ENCODE results near the gene GSTO2.
"Not testable (repeated sequence)": the region's sequence is repeated elsewhere in the genome, so short reads cannot be mapped to it uniquely, and the experiment has no call there.

The GSTO2 gene

DNA sequence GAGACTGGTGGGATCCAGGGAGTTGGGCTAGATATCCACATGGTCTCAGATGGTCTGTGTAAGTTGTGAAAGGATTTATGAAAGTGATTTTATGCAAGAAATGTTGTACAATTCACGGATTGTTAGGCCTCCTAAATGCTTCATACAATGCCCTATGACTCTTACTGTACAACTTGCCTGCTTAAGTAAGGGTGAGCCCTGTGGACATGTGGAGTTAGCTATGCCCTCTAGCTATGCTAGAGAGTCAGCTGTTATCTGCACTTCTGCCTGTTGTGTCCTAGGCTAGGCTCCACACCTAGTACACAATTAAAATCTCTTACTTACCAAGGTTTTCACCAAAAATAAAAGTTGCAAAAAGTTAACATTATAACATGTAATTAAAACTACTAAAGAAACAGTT, 35.2 kb upstream of the GSTO2 start:
- TF ChIP-seq, protein P1, sequence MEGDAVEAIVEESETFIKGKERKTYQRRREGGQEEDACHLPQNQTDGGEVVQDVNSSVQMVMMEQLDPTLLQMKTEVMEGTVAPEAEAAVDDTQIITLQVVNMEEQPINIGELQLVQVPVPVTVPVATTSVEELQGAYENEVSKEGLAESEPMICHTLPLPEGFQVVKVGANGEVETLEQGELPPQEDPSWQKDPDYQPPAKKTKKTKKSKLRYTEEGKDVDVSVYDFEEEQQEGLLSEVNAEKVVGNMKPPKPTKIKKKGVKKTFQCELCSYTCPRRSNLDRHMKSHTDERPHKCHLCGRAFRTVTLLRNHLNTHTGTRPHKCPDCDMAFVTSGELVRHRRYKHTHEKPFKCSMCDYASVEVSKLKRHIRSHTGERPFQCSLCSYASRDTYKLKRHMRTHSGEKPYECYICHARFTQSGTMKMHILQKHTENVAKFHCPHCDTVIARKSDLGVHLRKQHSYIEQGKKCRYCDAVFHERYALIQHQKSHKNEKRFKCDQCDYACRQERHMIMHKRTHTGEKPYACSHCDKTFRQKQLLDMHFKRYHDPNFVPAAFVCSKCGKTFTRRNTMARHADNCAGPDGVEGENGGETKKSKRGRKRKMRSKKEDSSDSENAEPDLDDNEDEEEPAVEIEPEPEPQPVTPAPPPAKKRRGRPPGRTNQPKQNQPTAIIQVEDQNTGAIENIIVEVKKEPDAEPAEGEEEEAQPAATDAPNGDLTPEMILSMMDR (IDR thresholded peaks at IDR 0.05; ENCODE audit: control insufficient read depth, insufficient read depth, low read depth, low read length, missing control alignments) = no peak
- no peak overlapping the region for H3K4me3 ChIP-seq (ENCODE audit: control insufficient read depth, low read depth, low read length)
- no peak for DNase-seq (ENCODE audit: low read depth)

DNA sequence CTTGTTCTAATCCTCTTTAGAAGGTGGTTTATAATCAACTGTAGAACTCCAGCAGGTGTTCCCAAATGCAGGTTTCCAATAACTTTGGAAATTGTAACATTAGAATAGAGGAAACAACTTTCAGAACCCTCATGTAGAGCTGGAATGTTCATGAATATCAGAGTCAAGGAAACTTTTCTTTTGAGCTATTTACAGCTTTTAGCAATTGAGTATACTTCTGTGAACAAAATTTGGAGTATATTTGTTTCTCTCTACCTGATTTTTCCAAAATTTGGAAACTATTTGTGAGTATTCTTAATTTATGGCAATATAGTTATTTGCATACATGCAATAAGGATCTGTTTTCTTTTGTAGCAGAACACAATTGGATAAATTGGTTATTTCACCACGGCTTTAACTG, 34.0 kb upstream of the GSTO2 start:
- TF ChIP-seq, protein P1 (IDR thresholded peaks at IDR 0.05; ENCODE audit: control insufficient read depth, insufficient read depth, low read depth, low read length, missing control alignments) = no peak
- DNase-seq (ENCODE audit: low read depth) = no peak
- no peak overlapping the region for H3K4me3 ChIP-seq (ENCODE audit: control insufficient read depth, low read depth, low read length)

DNA sequence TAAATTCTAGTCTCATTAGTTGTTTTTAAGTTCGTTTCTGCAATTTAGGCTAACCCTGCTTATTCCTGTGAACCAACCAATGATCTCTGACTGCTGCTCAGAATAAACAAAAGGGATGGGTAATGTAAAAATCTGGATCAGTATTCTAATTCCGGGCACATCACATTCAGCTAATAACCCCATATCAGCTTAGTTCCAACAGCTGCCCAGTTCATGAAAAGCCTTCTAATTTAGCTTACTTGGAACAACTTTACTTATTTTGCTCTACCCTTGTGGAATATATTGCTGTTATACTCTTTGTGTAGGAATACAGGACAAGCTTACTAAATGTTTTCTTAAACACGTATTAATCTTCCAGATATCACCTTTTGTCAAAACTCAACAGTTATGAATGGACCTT, 33.2 kb upstream of the GSTO2 start:
- DNase-seq (ENCODE audit: low read depth) = no peak
- TF ChIP-seq, protein P1 (IDR thresholded peaks at IDR 0.05; ENCODE audit: control insufficient read depth, insufficient read depth, low read depth, low read length, missing control alignments) = no peak
- H3K4me3 ChIP-seq (ENCODE audit: control insufficient read depth, low read depth, low read length) = no peak overlapping the region

DNA sequence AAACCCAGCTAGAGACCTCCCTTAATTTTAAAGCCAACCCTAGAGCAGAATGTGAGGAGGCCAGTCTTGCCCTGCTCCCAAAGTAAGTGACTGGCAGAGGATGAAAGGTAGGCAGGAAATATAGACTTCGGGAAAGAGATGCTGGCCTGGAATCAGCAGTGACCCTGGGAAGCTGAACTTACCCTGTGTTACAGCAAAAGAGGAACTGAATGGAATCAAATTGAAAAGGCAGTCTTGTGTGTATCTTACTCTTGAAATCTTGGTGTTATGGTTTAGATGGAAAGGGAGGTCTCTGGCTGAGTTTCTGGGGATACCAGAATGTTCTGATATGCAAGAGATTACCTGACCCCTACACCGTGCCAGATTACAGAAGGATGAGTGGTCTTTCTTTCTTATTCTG, 28.9 kb upstream of the GSTO2 start:
- H3K4me3 ChIP-seq (ENCODE audit: control insufficient read depth, low read depth, low read length) = no peak overlapping the region
- DNase-seq (ENCODE audit: low read depth) = no peak
- TF ChIP-seq, protein P1 (IDR thresholded peaks at IDR 0.05; ENCODE audit: control insufficient read depth, insufficient read depth, low read depth, low read length, missing control alignments) = no peak

DNA sequence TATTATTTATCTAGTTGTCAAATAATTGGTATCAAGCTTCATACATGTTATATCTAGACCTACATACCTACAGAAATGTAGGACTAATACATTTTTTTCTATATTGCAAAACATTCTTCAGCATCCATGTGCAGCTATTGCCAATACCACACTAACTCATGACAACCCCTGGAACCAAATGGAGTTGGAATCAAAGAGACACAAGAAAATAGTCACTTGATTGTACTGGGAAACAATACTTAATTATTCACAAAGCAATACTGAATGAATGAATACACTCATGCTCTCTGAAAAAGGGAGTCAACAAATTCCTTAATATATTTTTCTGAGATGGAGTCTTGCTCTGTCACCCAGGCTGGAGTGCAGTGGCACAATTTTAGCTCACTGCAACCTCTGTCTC, 26.4 kb upstream of the GSTO2 start:
- DNase-seq (ENCODE audit: low read depth) = no peak
- H3K4me3 ChIP-seq (ENCODE audit: control insufficient read depth, low read depth, low read length) = no peak overlapping the region
- TF ChIP-seq, protein P1 (IDR thresholded peaks at IDR 0.05; ENCODE audit: control insufficient read depth, insufficient read depth, low read depth, low read length, missing control alignments) = no peak

DNA sequence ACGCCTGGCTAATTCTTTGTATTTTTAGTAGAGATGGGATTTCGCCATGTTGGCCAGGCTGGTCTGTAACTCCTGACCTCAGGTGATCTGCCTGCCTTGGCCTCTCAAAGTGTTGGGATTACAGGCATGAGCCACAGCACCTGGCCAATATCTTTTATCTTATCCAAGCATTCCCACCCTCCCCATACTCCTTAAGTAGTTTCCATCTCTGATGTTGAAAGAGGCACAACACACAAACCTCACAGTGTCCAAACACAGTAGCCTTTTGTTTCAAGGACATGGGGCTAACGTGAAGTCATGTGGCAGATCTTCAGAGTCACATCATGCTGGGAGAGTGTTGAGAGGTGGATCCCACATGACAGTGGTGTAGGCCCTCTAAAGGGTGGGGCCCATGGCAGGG, 26.0 kb upstream of the GSTO2 start:
- H3K4me3 ChIP-seq (ENCODE audit: control insufficient read depth, low read depth, low read length); DNase-seq (ENCODE audit: low read depth): not testable (repeated sequence)

DNA sequence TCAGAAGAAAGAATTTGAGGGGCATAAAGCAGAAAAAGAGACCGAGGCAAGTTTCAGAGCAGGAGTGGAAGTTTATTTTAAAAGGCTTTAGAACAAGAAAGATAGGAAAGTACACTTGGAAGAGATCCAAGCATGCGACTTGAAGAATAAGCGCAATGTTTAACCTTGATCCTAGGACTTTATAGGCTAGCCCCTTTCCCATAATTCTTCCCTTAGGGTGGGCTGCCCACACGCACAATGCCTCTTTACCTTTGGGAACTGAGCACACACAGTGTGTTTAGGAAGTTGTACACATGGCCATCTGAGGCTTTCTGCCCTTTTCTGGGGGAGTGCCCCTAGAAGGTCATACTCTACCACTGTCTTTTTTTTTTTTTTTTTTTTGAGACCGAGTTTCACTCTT, 25.5 kb upstream of the GSTO2 start:
- TF ChIP-seq, protein P1 (IDR thresholded peaks at IDR 0.05; ENCODE audit: control insufficient read depth, insufficient read depth, low read depth, low read length, missing control alignments) = no peak
- H3K4me3 ChIP-seq (ENCODE audit: control insufficient read depth, low read depth, low read length) = no peak overlapping the region
- DNase-seq (ENCODE audit: low read depth) = no peak

Measured in AG09309 (cell line).